Stimulated activated CD8-positive, alpha-beta memory T cell treated with anti-CD3 and anti-CD28 coated beads, Interleukin-15, amount 100 ng/mL, for 48 hours (primary cell): ENCODE results near the gene SV2C.
A peak's percentile ranks its signal among the peaks of the same experiment; 100 is the strongest.
"Not testable (repeated sequence)": the region's sequence is repeated elsewhere in the genome, so short reads cannot be mapped to it uniquely, and the experiment has no call there.

ENCODE experiments used
- DNase-seq, 2 donors: peaks; one replicate each; pipeline ENCODE4 v3.0.0-alpha.2; 2020; ENCODE audit warnings: low read depth in 2 of 2

SV2C gene

GRCh38 chr5:76301932-76302331, 218.7 kb downstream of the SV2C start:
- DNase-seq = not testable (repeated sequence)

DNA sequence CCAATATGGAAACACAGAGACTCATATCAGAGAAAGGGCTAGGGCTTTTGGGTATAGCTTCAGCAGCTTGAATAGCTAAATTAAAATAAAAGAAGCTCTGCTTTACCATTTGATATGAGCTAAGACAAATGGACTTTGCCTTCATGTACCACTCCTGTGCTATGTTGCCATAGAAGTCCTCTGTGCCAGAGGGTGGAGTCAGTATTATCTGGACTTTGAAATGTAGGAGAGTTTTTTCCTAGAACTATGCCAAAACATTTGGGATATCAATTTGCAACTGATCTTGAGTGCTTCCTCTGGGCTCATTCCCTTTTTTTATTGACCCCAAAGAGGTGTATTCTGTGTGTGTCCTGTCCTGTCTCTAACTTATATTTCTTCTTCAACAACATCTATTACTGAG, 219.5 kb downstream of the SV2C start:
- not testable (repeated sequence) for DNase-seq

GRCh38 chr5:76303921-76304320, 220.7 kb downstream of the SV2C start:
- peak in 1 of 2 donors; percentile 21 for DNase-seq

- DNase-seq = no peak
Measured at GRCh38 chr5:76305269-76305668, 222.1 kb downstream of the SV2C start.

- DNase-seq = no peak
Measured at GRCh38 chr5:76305775-76306174, 222.6 kb downstream of the SV2C start.

- DNase-seq = no peak
Measured at GRCh38 chr5:76310208-76310607, 227.0 kb downstream of the SV2C start.

- DNase-seq = no peak
Measured at GRCh38 chr5:76312783-76313182, 229.6 kb downstream of the SV2C start.

DNA sequence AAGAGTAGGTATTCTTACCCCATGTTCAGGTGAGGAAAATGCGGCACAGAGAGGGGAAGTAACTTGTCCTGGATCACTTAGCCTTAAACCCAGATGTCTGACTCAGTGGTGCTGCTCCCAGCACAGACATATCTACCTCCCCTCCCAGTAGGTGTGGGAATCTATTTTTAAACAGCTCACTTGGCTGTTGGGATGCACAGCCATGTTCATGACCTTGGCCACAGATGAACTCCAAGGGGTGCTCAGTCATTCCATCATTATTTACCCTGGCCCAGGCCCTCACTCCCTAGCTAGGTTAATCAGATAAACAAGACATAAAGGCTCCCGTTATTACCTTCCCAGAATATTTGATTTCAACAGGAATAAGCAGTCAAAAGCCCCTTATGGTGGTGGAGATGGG, 231.5 kb downstream of the SV2C start:
- DNase-seq = no peak

DNA sequence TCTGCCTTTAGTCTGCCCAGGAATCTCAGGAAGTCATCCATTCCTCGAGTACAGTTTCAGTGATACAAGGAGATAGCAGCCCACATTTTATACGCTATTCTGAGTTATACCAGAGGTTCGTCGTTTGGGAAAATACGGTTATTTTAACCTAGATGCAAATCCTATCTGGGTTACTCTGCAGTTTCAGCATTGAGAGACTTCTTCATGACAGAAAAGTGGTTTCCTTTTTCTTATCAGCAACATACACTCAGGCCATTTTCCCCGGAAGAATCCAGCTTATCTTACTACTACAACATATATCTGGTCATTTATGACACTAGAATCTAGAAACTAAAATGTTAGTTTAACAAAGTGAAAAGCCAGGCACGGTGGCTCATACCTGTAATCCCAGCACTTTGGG, 236.5 kb downstream of the SV2C start:
- no peak for DNase-seq

DNA sequence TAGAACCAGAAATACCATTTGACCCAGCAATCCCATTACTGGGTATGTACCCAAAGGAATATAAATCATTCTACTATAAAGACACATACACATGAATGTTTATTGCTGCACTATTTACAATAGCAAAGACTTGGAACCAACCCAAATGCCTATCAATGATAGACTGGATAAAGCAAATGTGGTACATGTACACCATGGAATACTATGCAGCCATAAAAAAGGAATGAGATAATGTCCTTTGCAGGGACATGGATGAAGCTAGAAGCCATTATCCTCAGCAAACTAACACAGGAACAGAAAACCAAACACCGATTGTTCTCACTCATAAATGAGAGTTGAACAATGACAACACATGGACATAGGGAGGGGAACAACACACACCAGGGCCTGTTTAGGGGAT, 240.3 kb downstream of the SV2C start:
- DNase-seq = not testable (repeated sequence)

GRCh38 chr5:76325326-76325725, 242.1 kb downstream of the SV2C start:
- no peak for DNase-seq

DNA sequence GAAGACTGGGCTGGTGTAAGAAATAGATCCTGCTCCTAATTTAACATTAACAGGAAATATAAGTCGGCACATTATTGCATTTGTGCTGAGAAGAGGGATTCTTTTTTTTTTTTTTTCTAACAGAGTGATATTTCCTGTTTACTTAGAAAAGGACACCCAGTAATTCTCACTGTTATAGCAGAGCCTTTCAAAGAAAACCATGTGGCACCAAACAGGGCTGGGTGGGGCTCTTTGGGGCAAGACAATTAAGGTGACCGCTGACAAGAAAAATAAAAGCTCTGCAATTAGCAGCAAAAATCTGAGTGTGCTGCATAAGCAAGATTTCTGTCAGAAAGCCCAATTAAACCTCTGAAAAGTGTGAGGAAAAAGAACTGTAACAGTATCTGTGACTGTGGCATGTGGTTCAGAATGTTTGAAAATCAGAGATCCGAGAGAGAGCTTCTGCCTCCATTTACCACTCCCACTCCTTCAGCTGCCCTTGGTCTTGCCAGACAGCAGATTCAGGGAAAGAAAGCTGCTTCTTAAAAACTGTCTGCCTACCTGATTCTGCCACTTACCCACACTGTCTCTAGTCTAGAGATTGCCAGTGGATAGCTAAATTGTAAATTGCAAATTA, 242.8 kb downstream of the SV2C start:
- DNase-seq = no peak

DNA sequence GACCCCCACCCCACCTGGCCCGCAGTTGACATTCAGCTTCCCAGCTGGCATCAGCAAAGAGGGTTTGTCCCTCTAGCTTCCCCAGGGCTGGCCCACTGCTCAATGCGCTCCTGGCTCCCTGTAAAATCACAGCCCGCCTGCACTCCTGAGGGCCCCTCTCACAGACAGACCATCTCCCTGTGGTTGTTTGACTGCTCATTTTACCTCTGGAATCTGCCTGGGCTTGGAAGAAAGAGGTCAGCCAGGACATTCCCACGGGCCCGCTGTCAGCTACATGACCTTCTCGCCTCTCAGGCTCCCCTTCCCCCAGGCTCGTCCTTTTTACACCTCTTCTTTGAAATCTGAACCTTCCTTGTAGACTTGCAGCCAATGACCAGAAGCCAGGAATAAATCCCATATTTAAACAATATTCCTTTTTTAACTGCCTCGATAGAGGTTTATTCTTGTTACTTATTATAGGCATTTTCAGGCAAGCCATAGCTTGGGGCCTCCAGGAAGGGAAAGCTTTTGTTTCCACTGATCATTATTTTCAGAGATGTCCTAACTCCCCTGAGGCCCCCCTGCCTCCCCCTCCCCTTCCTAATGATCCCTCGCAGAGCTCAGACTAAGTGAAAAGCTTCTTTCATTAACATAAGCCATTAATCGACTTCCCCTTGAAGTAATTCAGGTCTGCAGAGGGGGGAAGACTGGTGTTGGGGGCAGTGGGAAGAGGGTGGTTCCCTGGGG, 243.6 kb downstream of the SV2C start:
- no peak for DNase-seq

DNA sequence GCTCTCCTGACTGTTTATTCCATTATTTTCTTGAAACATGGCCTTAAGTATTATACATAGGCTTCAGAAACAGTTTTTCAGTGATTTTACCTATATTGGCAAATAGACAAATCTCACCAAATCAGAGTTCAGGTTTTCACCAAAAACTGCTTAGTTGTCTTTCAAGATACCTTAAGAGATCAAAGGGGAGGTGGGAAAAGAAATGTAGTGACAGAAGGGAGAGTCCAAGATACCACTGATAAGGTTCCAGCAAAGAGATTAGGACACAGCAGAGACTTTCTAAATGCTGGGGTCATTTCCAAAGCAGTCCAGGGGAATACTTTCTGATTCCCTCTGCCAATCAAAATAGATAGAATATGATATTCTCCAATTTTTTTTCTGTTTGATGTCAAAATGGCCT, 246.2 kb downstream of the SV2C start:
- DNase-seq = no peak

DNA sequence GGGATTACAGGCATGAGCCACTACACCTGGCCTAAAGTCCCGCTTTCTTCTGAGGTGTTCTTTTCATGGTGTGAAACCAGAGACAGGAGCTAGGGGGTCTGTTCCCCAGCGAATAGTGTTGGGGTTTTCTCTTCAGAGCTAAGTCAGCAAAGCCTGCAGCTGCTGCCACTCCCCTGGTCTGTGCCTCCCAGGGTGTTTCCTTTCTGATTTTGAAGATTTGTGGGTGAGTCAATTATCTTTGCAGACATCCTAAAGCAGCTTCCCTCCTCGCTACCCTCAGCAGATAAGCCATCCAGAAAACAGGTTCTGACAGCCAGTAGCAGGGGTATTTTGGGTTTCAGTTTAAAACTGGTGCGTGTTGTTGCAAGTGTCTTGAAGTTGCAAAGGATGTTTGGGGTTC, 247.9 kb downstream of the SV2C start:
- no peak for DNase-seq

GRCh38 chr5:76332102-76332501, 248.9 kb downstream of the SV2C start:
- DNase-seq = no peak

DNA sequence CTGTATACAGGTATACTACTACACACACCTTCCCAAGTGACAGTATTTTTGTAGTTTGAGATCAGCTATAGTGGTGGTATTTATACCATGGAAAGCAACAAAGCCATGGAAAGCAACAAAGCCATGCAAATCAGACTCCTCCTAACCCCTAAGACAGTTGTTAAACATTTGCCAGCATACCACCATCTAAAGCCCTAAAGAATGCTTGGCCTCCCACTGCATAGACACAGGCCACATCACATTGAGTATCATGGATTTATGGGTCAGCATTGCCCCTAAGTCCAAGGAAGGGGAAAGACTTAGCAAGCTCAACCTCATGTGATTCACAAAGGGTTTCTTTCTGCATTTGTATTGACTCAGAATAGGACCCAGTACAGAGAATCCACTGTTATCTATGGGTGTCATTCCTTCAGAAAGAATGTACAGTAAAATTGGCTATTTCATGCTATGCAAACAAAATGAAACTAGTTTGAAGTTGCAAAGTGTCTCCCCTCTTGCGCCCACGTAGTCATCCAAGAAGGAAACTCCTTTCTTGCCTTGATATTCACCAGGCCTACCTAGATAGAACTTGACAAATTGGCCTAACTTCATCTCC, 249.5 kb downstream of the SV2C start:
- DNase-seq = no peak

DNA sequence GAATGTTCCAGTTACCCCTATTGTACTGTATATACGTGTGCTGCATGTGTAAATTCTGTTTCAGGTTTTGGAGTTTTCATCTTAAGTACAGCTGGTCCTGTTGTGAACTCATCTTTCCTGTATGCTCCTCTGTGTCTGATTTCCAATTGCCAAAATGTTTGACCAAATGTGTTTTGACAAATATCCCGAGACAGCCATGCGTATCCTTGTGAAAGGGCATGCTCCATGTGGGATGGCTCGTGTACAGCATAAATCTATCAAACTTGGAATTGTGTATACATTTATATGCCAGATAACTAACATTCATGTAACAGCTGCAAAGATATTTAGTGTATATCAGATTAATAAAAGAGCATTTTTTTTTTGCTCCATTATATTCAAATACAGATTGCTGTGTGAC, 250.4 kb downstream of the SV2C start:
- no peak for DNase-seq

- DNase-seq = no peak
Measured at GRCh38 chr5:76334574-76334973, 251.4 kb downstream of the SV2C start.

GRCh38 chr5:76335451-76335850, 252.3 kb downstream of the SV2C start:
- DNase-seq = not testable (repeated sequence)

- DNase-seq = not testable (repeated sequence)
Measured at GRCh38 chr5:76336253-76336809, 253.1 kb downstream of the SV2C start.

DNA sequence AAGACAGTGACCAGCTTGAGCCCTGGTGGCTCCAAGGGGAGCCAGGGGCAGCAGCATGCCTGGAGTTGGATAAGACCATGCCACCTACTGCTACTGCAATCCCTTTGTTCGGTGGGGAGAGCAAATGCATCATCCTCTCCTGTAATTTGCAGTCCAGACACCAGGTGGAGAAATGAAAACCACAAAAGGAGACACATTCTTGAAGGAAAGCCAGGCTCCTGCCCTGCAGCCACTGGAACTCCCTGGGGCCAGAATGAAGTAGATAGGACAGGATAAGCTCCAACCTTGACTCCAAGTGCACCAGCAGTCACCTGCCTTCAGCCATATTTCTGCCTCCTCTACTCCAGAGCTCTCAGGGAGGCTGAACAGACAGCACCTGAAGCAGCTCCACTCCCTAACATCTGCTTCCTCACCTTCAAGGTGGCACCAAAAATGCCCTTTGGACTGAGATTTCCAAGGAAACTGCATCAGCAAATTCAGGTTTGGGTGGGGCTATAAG, 254.8 kb downstream of the SV2C start:
- DNase-seq = no peak

- no peak for DNase-seq
Measured at GRCh38 chr5:76339919-76340318, 256.7 kb downstream of the SV2C start.
